Fibroblast of mammary gland (primary cell): Measurements from ENCODE around the gene GARS1.

Experiments used
- DNase-seq: peaks from one replicate; pipeline ENCODE4 v3.0.0-alpha.2; 2010; ENCODE audit warnings: low read depth
- H3K4me3 ChIP-seq: 2 replicates; pipeline ENCODE4 v1.5.1; 2011; ENCODE audit warnings: low read depth, mild to moderate bottlenecking, low read length, moderate library complexity; ENCODE audit not compliant: control insufficient read depth
- TF ChIP-seq, protein P1 (sequence below): conservative IDR thresholded peaks from 2 replicates; pipeline ENCODE4 v1.5.1; 2011; ENCODE audit warnings: low read depth, low read length, inconsistent platforms; ENCODE audit not compliant: control insufficient read depth, insufficient read depth

The GARS1 gene

DNA sequence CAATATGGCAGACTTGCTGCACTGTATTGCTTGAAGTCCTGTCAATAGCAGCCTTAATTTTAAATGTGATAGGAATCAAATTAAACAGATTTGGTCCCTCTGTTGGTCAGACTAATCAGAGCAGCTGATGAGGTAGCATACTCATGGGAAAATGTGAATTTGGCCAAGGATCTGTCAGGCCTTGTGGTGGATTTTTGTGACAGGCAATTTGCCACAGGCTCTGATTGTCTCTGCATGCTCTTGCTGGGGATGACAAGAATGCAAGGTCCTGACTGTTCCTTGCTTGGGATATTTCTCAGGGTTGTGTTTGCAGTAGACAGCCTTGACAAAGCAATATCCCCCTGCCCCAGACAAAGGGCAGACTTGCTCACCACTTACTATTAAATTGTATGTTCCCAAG, 41.5 kb upstream of the GARS1 start:
- no peak overlapping the region for H3K4me3 ChIP-seq
- no peak for DNase-seq
- TF ChIP-seq, protein P1, sequence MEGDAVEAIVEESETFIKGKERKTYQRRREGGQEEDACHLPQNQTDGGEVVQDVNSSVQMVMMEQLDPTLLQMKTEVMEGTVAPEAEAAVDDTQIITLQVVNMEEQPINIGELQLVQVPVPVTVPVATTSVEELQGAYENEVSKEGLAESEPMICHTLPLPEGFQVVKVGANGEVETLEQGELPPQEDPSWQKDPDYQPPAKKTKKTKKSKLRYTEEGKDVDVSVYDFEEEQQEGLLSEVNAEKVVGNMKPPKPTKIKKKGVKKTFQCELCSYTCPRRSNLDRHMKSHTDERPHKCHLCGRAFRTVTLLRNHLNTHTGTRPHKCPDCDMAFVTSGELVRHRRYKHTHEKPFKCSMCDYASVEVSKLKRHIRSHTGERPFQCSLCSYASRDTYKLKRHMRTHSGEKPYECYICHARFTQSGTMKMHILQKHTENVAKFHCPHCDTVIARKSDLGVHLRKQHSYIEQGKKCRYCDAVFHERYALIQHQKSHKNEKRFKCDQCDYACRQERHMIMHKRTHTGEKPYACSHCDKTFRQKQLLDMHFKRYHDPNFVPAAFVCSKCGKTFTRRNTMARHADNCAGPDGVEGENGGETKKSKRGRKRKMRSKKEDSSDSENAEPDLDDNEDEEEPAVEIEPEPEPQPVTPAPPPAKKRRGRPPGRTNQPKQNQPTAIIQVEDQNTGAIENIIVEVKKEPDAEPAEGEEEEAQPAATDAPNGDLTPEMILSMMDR: no peak

GRCh38 chr7:30553546-30553945, 41.1 kb upstream of the GARS1 start:
- H3K4me3 ChIP-seq: no peak overlapping the region
- TF ChIP-seq, protein P1: no peak

GRCh38 chr7:30555525-30555924, 39.2 kb upstream of the GARS1 start:
- H3K4me3 ChIP-seq: no peak overlapping the region
- TF ChIP-seq, protein P1: no peak
- no peak for DNase-seq

More at GRCh38 chr7:30553546-30553945, 41.1 kb upstream of the GARS1 start:
- no peak for DNase-seq

GRCh38 chr7:30556840-30557239, 37.8 kb upstream of the GARS1 start:
- H3K4me3 ChIP-seq: no peak overlapping the region
- DNase-seq: peak; percentile 53
- TF ChIP-seq, protein P1: no peak

DNA sequence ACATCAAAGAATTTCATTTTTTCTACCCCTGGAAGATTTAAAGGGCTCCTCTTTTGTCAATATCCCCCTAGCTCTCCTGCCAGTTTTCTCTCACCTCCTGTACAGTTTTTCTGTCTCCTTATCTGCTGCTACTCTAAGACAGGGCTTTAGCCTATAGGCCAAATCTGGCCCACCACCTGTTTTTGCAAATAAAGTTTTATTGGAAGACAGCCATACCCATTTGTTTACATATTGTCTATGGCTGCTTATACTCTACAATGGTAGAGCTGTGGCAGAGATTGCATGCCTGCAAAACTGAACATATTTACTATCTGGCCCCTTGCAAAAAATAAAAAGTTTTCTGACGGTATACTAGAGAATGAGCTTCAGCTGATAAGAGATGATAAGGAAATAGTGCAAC, 37.4 kb upstream of the GARS1 start:
- TF ChIP-seq, protein P1: no peak
- H3K4me3 ChIP-seq: no peak overlapping the region
- DNase-seq: no peak

- TF ChIP-seq, protein P1: no peak
- H3K4me3 ChIP-seq: no peak overlapping the region
- DNase-seq: no peak
These were observed 35.1 kb upstream of the GARS1 start for GRCh38 chr7:30559611-30560010.

DNA sequence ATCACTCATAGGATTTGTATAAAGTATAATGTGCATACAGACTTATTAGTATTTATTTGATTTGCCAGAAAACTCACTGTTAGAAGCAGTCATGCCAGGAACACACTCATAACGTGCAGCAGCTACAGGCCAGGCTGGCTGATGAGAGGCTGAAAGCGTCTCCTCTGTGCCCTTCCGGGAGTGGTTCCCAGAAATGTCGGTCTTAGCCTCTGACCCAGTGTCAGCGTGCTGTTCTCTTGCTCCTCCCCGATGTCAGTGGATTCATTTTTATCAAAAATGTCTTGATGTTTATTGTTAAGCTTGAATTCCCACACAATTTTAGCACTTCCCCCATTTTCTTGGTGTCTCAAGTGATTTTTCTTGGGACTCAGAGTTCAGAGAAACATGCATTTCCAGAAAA, 33.3 kb upstream of the GARS1 start:
- H3K4me3 ChIP-seq: no peak overlapping the region
- peak; percentile 35 for DNase-seq
- TF ChIP-seq, protein P1: no peak
